C4-2B (cell line): ENCODE measurements around the gene TARP.

ENCODE experiments used
- CTCF ChIP-seq: fragments of 450-650 bp; conservative IDR thresholded peaks from 2 replicates; pipeline ENCODE4 v1.5.1; 2017; ENCODE audit warnings: mild to moderate bottlenecking
- ZFX ChIP-seq: fragments of 450-650 bp; IDR thresholded peaks from 2 replicates; pipeline ENCODE4 v1.6.1; 2017

GRCh38 chr7:38276096-38276877, 2.9 kb upstream of the TARP start:
- no peak for TF ChIP-seq ZFX
- no peak for TF ChIP-seq CTCF
